ENCODE data around the gene RIN3. TPM values are rescaled to one million over a fixed set of nuclear protein-coding genes. Genes with fewer than 3 reads are reported as not detected.

The RIN3 gene
- total RNA-seq, 1 donor from 2014 or later: 0.22 TPM

GRCh38 chr14:92581206-92581605 lies 67.6 kb downstream of the RIN3 start:
- Histone ChIP-seq H3K9ac (no peak overlapping the region), H3K27ac (no peak overlapping the region), H3K9me3 (ENCODE audit: low read depth) (no peaks in the 10 kb centered on the region), H3F3A (ENCODE audit: low read depth) (no peaks in the 10 kb centered on the region), H2AFZ (replicated peaks) (no peak overlapping the region), H3K4me2 (no peak overlapping the region), H3K36me3 (no peaks in the 10 kb centered on the region), H3K4me1 (no peaks in the 10 kb centered on the region), H3K79me2 (ENCODE audit: low read depth) (no peaks in the 10 kb centered on the region), H3K4me3 (no peak overlapping the region), H4K20me1 (ENCODE audit: low read depth) (no peaks in the 10 kb centered on the region), H3K27me3 (no peaks in the 10 kb centered on the region)
- no peak overlapping the region for H3K27ac Mint-ChIP-seq
- no peak for DNase-seq (ENCODE audit: low spot score)
- no peak overlapping the region for H3K4me3 Mint-ChIP-seq
- TF ChIP-seq EZH2phosphoT487 (IDR thresholded peaks at IDR 0.05) (no peak), CTCF (IDR thresholded peaks at IDR 0.05) (no peak)
- no peaks in the 10 kb centered on the region for H3K4me1 Mint-ChIP-seq
- H3K36me3 Mint-ChIP-seq: no peaks in the 10 kb centered on the region
- H3K9me3 Mint-ChIP-seq: no peaks in the 10 kb centered on the region
- no peaks in the 10 kb centered on the region for H3K27me3 Mint-ChIP-seq (ENCODE audit: insufficient read depth, low read depth)

DNA sequence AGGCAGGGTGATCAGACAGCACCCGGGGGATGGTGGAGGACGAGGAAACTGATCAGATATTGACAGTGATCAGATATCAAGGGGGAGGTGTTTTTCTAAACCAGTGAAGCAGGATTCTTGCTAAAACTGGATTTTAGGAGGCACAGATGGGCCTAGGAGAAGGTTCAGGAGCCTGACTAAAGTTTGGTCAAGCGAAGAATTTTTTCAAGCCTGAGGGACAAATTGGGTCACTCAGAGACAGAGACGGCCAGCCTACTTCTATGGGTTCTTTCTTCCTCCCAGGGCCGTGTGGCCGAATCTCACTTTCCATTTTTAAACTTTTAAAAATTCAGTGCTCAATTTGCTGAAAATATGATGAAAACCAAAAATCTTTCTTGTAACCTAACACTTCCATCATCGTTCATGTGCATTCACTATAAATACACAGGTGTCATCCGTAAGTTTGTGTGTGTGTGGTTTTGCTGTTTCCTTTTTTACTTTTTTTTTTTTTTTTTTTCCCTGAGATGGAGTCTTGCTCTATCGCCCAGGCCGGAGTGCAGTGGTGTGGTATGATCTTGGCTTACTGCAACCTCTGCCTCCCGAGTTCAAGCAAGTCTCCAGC lies 68.5 kb downstream of the RIN3 start:
- Mint-ChIP-seq H3K4me1 (no peaks in the 10 kb centered on the region), H3K36me3 (no peaks in the 10 kb centered on the region), H3K9me3 (no peaks in the 10 kb centered on the region), H3K27ac (no peak overlapping the region), H3K4me3 (no peak overlapping the region), H3K27me3 (ENCODE audit: insufficient read depth, low read depth) (no peaks in the 10 kb centered on the region)
- H3K36me3 ChIP-seq: no peaks in the 10 kb centered on the region
- H3K9me3 ChIP-seq (ENCODE audit: low read depth): no peaks in the 10 kb centered on the region
- no peak overlapping the region for H3K9ac ChIP-seq
- H3K4me1 ChIP-seq: no peaks in the 10 kb centered on the region
- no peak for TF ChIP-seq EZH2 (IDR thresholded peaks at IDR 0.05)
- TF ChIP-seq CTCF (IDR thresholded peaks at IDR 0.05): no peak
- TF ChIP-seq EZH2phosphoT487 (IDR thresholded peaks at IDR 0.05): no peak
- H2AFZ ChIP-seq (replicated peaks): no peak overlapping the region
- no peak for DNase-seq (ENCODE audit: low spot score)
- H3K27ac ChIP-seq: no peak overlapping the region
- no peaks in the 10 kb centered on the region for H3K79me2 ChIP-seq (ENCODE audit: low read depth)
- no peaks in the 10 kb centered on the region for H4K20me1 ChIP-seq (ENCODE audit: low read depth)
- no peak overlapping the region for H3K4me2 ChIP-seq
- no peaks in the 10 kb centered on the region for H3K27me3 ChIP-seq
- H3F3A ChIP-seq (ENCODE audit: low read depth): no peaks in the 10 kb centered on the region
- H3K4me3 ChIP-seq: no peak overlapping the region

GRCh38 chr14:92582706-92583452 lies 69.3 kb downstream of the RIN3 start:
- no peak overlapping the region for H3K4me3 Mint-ChIP-seq
- Histone ChIP-seq H3K4me3 (no peak overlapping the region), H3F3A (ENCODE audit: low read depth) (no peaks in the 10 kb centered on the region), H3K27me3 (no peaks in the 10 kb centered on the region), H2AFZ (replicated peaks) (no peak overlapping the region), H3K9me3 (ENCODE audit: low read depth) (no peaks in the 10 kb centered on the region), H3K79me2 (ENCODE audit: low read depth) (no peaks in the 10 kb centered on the region), H3K36me3 (no peaks in the 10 kb centered on the region), H4K20me1 (ENCODE audit: low read depth) (no peaks in the 10 kb centered on the region), H3K4me1 (no peaks in the 10 kb centered on the region), H3K9ac (no peak overlapping the region), H3K27ac (no peak overlapping the region), H3K4me2 (no peak overlapping the region)
- no peaks in the 10 kb centered on the region for H3K4me1 Mint-ChIP-seq
- H3K9me3 Mint-ChIP-seq: no peaks in the 10 kb centered on the region
- no peak for DNase-seq (ENCODE audit: low spot score)
- H3K27ac Mint-ChIP-seq: no peak overlapping the region
- H3K27me3 Mint-ChIP-seq (ENCODE audit: insufficient read depth, low read depth): no peaks in the 10 kb centered on the region
- no peak for TF ChIP-seq EZH2phosphoT487 (IDR thresholded peaks at IDR 0.05)
- no peak for TF ChIP-seq CTCF (IDR thresholded peaks at IDR 0.05)
- TF ChIP-seq EZH2 (IDR thresholded peaks at IDR 0.05): no peak
- H3K36me3 Mint-ChIP-seq: no peaks in the 10 kb centered on the region

Data from neural progenitor cell (in vitro differentiated cells).